ENCODE results near the gene CSNK1G1. TPM values are rescaled to one million over a fixed set of nuclear protein-coding genes. Genes with fewer than 3 reads are reported as not detected.
"Not testable (repeated sequence)": the region's sequence is repeated elsewhere in the genome, so short reads cannot be mapped to it uniquely, and the experiment has no call there.

CSNK1G1 gene
- total RNA-seq, 2 donors from 2014 or later, result 3.5 to 4.8 TPM

- Histone ChIP-seq H3K4me1 (peaks cover 0 to 6% of the 10 kb centered on the region in 2 donors), H3K27ac (no peak overlapping the region), H3K4me3 (no peak overlapping the region), H3K9me3 (no peaks in the 10 kb centered on the region), H3K27me3 (no peaks in the 10 kb centered on the region), H3K36me3 (no peaks in the 10 kb centered on the region)
- TF ChIP-seq CTCF (IDR thresholded peaks at IDR 0.05), result no peak
- no peak for DNase-seq (ENCODE audit: low spot score)
These were observed 126.7 kb downstream of the CSNK1G1 start for GRCh38 chr15:64229129-64229724.

GRCh38 chr15:64225804-64226203 is 130.2 kb downstream of the CSNK1G1 start:
- Histone ChIP-seq H3K4me1 (peaks cover 0 to 10% of the 10 kb centered on the region in 2 donors), H3K27me3 (no peaks in the 10 kb centered on the region), H3K4me3 (no peak overlapping the region), H3K36me3 (no peaks in the 10 kb centered on the region), H3K9me3 (no peaks in the 10 kb centered on the region), H3K27ac (no peak overlapping the region)
- DNase-seq (ENCODE audit: low spot score), result no peak
- no peak for TF ChIP-seq CTCF (IDR thresholded peaks at IDR 0.05)

GRCh38 chr15:64224511-64224910 is 131.5 kb downstream of the CSNK1G1 start:
- Histone ChIP-seq H3K36me3 (no peaks in the 10 kb centered on the region), H3K4me3 (no peak overlapping the region), H3K4me1 (peaks cover 0 to 10% of the 10 kb centered on the region in 2 donors), H3K9me3 (no peaks in the 10 kb centered on the region), H3K27me3 (no peaks in the 10 kb centered on the region), H3K27ac (no peak overlapping the region)
- DNase-seq (ENCODE audit: low spot score), result no peak
- no peak for TF ChIP-seq CTCF (IDR thresholded peaks at IDR 0.05)

GRCh38 chr15:64223882-64224281 is 132.1 kb downstream of the CSNK1G1 start:
- no peaks in the 10 kb centered on the region for H3K27me3 ChIP-seq
- no peaks in the 10 kb centered on the region for H3K36me3 ChIP-seq
- H3K27ac ChIP-seq, result no peak overlapping the region
- no peaks in the 10 kb centered on the region for H3K9me3 ChIP-seq
- peaks cover 0 to 10% of the 10 kb centered on the region in 2 donors for H3K4me1 ChIP-seq
- DNase-seq (ENCODE audit: low spot score), result no peak
- no peak for TF ChIP-seq CTCF (IDR thresholded peaks at IDR 0.05)
- no peak overlapping the region for H3K4me3 ChIP-seq

- no peak for DNase-seq (ENCODE audit: low spot score)
- H3K36me3 ChIP-seq, result no peaks in the 10 kb centered on the region
- H3K4me1 ChIP-seq, result peaks cover 0 to 10% of the 10 kb centered on the region in 2 donors
- H3K27me3 ChIP-seq, result no peaks in the 10 kb centered on the region
- TF ChIP-seq CTCF (IDR thresholded peaks at IDR 0.05), result no peak
- H3K4me3 ChIP-seq, result no peak overlapping the region
- H3K9me3 ChIP-seq, result no peaks in the 10 kb centered on the region
- no peak overlapping the region for H3K27ac ChIP-seq
These were observed 133.2 kb downstream of the CSNK1G1 start for GRCh38 chr15:64222573-64223366.

- not testable (repeated sequence) for H3K27ac ChIP-seq, H3K36me3 ChIP-seq
- peaks cover 0 to 14% of the 10 kb centered on the region in 2 donors for H3K4me1 ChIP-seq
These were observed 134.1 kb downstream of the CSNK1G1 start for GRCh38 chr15:64221911-64222310.

GRCh38 chr15:64217429-64217750 is 138.6 kb downstream of the CSNK1G1 start:
- not testable (repeated sequence) for H3K27ac ChIP-seq; H3K9me3 ChIP-seq; H3K36me3 ChIP-seq; H3K4me3 ChIP-seq; DNase-seq (ENCODE audit: low spot score); H3K27me3 ChIP-seq; H3K4me1 ChIP-seq

More at GRCh38 chr15:64221911-64222310, 134.1 kb downstream of the CSNK1G1 start:
- H3K27me3 ChIP-seq; DNase-seq (ENCODE audit: low spot score); H3K9me3 ChIP-seq; H3K4me3 ChIP-seq: not testable (repeated sequence)
